Heart right ventricle (tissue), 16 donors: ENCODE measurements around the gene FGF14. TPM values are rescaled to one million over a fixed set of nuclear protein-coding genes. Genes with fewer than 3 reads are reported as not detected.

Source experiments
- ATAC-seq, 8 donors: fragments of 200-7000 bp; cut with Tn5 transposase; one replicate each; pipeline ENCODE4 v1.9.1; 2020; ENCODE audit warnings: mild to moderate bottlenecking in 8 of 8, moderate library complexity in 8 of 8, moderate number of reproducible peaks in 1 of 8
- DNase-seq, 2 donors: peaks; one replicate each; pipeline ENCODE4 v3.0.0-alpha.2; 2020
- H3K27ac ChIP-seq, 10 donors: fragments of 200-600 bp; sonication (generic) in 2 of 10; one replicate each; pipeline versions ENCODE4 v1.5.0 to v1.8.0; 2020 to 2022; ENCODE audit warnings: mild to moderate bottlenecking in 3 of 10
- H3K27me3 ChIP-seq, 7 donors: fragments of 200-600 bp; one replicate each; pipeline ENCODE4 v1.8.0; 2021 to 2022; ENCODE audit warnings: mild to moderate bottlenecking in 2 of 7
- H3K36me3 ChIP-seq, 9 donors: fragments of 200-600 bp; sonication (generic) in 1 of 9; one replicate each; pipeline versions ENCODE4 v1.5.0 to v1.8.0; 2020 to 2022; ENCODE audit warnings: mild to moderate bottlenecking in 2 of 9
- H3K4me1 ChIP-seq, 9 donors: fragments of 200-600 bp; sonication (generic) in 1 of 9; one replicate each; pipeline versions ENCODE4 v1.5.0 to v1.8.0; 2020 to 2022; ENCODE audit warnings: mild to moderate bottlenecking in 4 of 9
- H3K4me3 ChIP-seq, 10 donors: fragments of 200-600 bp; sonication (generic) in 2 of 10; one replicate each; pipeline versions ENCODE4 v1.5.0 to v1.8.0; 2020 to 2022; ENCODE audit warnings: mild to moderate bottlenecking in 7 of 10, moderate library complexity in 2 of 10
- H3K9me3 ChIP-seq, 11 donors: fragments of 200-600 bp in 10 of 11; sonication (generic) in 2 of 11; one replicate each; pipeline versions ENCODE4 v1.5.0 to v1.8.0; 2013 to 2022; ENCODE audit warnings: mild to moderate bottlenecking in 2 of 11, control low read depth in 1 of 11, moderate library complexity in 1 of 11
- CTCF ChIP-seq, 9 donors: fragments of 200-600 bp; sonication (generic) in 2 of 9; IDR thresholded peaks; one replicate each; pipeline versions ENCODE4 v1.5.0 to v1.8.0; 2021 to 2022; ENCODE audit warnings: antibody characterized with exemption in 9 of 9, mild to moderate bottlenecking in 5 of 9, moderate library complexity in 1 of 9
- WGBS, 2 donors: extraction: QIAGEN DNeasy Blood & Tissue Kit; methylation state at CpG; one replicate each; pipeline ENCODE4 v1.1.7; 2013; ENCODE audit warnings: inconsistent platforms in 1 of 2; 5-methylcytosine and 5-hydroxymethylcytosine counted together
- intact Hi-C, 10 donors: fragments of 100-400 bp; cut with DNase I; formaldehyde crosslinking; loops; one replicate each; pipeline versions ENCODE4 v1.11.1 to v1.14.2; 2022
- polyA plus RNA-seq, 2 donors: library from polyadenylated mRNA; stranded (reverse); fragments of 200-250 nt; gene quantifications; one replicate each; pipeline ENCODE4 v1.2.3, GENCODE V29; 2013
- total RNA-seq, 10 donors: library from RNA; stranded (reverse); fragmentation: NEBNext Ultra II Directional in 3 of 10; extraction: Animal tissue kit (Norgen Biotek cat#: 25700) in 3 of 10; gene quantifications; one replicate each; pipeline versions ENCODE4 v1.2.1 to v1.2.4, GENCODE V29; 2021 to 2023
- donor health status: Arrhythmogenic right ventricular cardiomyopathy.
- donor health status: ischemic (EF 13 %, LVEDD 7.1; RV severe dilation, severe dysfunction).
- donor health status: healthy with polysubstance abuse.
- donor health status: DM: no; HTN: yes; CAD: no.
- donor health status: DM: no; HTN: no; CAD: no.
- donor health status: ischemic (EF 25% LVEDD 6.9; RV normal size, moderate dysfunction).
- donor health status: ischemic (EF 25% LVEDD 5.7; RV mildly dilated, moderate dysfunction).
- donor health status: healthy.
- donor health status: DM: yes; HTN: yes; CAD: no.
- donor health status: Ischemic cardiomyopathy.
- donor health status: ischemic (EF 35%, LVEDD 5.7; RV mildly dilated, moderate dysfunction).
- donor health status: nonischemic (EF 11% LVEDD 7.7; RV severe dilation, severe dysfunction).
- donor health status: DM: yes; HTN: yes; CAD: no.
- donor health status: PGD.
- donor health status: ischemic (EF 29% LVEDD 5.4; RV normal size, mild dysfunction).
- donor health status: nonischemic (EF 23%, LVEDD 6.1; RV moderate dilation, normal function).

FGF14 gene
- total and polyA plus RNA-seq, 12 donors = 0.20 to 7.8 (median 5.3) TPM

GRCh38 chr13:101739382-101740178 is 662.3 kb downstream of the FGF14 start:
- ATAC-seq (no peak), DNase-seq (no peak)
- intact Hi-C loops = no loop called here
- Histone ChIP-seq H3K4me1 (no peaks in the 10 kb centered on the region), H3K9me3 (no peaks in the 10 kb centered on the region), H3K36me3 (no peaks in the 10 kb centered on the region), H3K27me3 (no peaks in the 10 kb centered on the region), H3K4me3 (no peak overlapping the region), H3K27ac (no peak overlapping the region)
- no peak for TF ChIP-seq CTCF (IDR thresholded peaks at IDR 0.05)
- WGBS, 2 donors = 85 to 86% methylated on average over 9 of the region's 9 CpGs

GRCh38 chr13:101738336-101738735 is 663.5 kb downstream of the FGF14 start:
- DNase-seq (no peak), ATAC-seq (no peak)
- no peak for TF ChIP-seq CTCF (IDR thresholded peaks at IDR 0.05)
- no peaks in the 10 kb centered on the region for H3K9me3 ChIP-seq
- no peaks in the 10 kb centered on the region for H3K4me1 ChIP-seq
- no peak overlapping the region for H3K4me3 ChIP-seq
- no peak overlapping the region for H3K27ac ChIP-seq
- H3K36me3 ChIP-seq = no peaks in the 10 kb centered on the region
- no peaks in the 10 kb centered on the region for H3K27me3 ChIP-seq
- 80 to 89% methylated on average over 2 of the region's 2 CpGs for WGBS, 2 donors
- intact Hi-C loops = no loop called here

- Histone ChIP-seq H3K36me3 (no peaks in the 10 kb centered on the region), H3K4me3 (no peak overlapping the region), H3K4me1 (no peaks in the 10 kb centered on the region), H3K27ac (no peak overlapping the region), H3K9me3 (no peaks in the 10 kb centered on the region), H3K27me3 (no peaks in the 10 kb centered on the region)
- DNase-seq (no peak), ATAC-seq (no peak)
- WGBS, 2 donors = 61 to 63% methylated on average over 3 of the region's 3 CpGs
- intact Hi-C loops = no loop called here
- no peak for TF ChIP-seq CTCF (IDR thresholded peaks at IDR 0.05)
Measured at GRCh38 chr13:101736566-101736965, 665.3 kb downstream of the FGF14 start.

- intact Hi-C loops = no loop called here
- Histone ChIP-seq H3K9me3 (no peaks in the 10 kb centered on the region), H3K27me3 (no peaks in the 10 kb centered on the region), H3K4me3 (no peak overlapping the region), H3K27ac (no peak overlapping the region), H3K4me1 (no peaks in the 10 kb centered on the region), H3K36me3 (no peaks in the 10 kb centered on the region)
- DNase-seq = no peak
- ATAC-seq = no peak
- 73% methylated on average over 3 of the region's 3 CpGs for WGBS, 2 donors
- no peak for TF ChIP-seq CTCF (IDR thresholded peaks at IDR 0.05)
Measured at GRCh38 chr13:101730420-101731000, 671.3 kb downstream of the FGF14 start.
